Osteocyte (in vitro differentiated cells): Measurements from ENCODE around the gene NFIB. TPM values are rescaled to one million over a fixed set of nuclear protein-coding genes. Genes with fewer than 3 reads are reported as not detected.
A peak's percentile ranks its signal among the peaks of the same experiment; 100 is the strongest.

Experiments
- DNase-seq: peaks from one replicate; pipeline ENCODE4 v3.0.0; 2021; ENCODE audit warnings: mixed read lengths; ENCODE audit not compliant: unreplicated experiment; ENCODE audit errors: extremely low spot score
- H3K27ac Mint-ChIP-seq: one replicate; pipeline ENCODE4 v1.8.0; 2021; ENCODE audit warnings: mild to moderate bottlenecking, mixed read lengths; ENCODE audit not compliant: unreplicated experiment
- H3K27me3 Mint-ChIP-seq: one replicate; pipeline ENCODE4 v1.8.0; 2021; ENCODE audit warnings: mixed read lengths; ENCODE audit not compliant: unreplicated experiment
- H3K36me3 Mint-ChIP-seq: one replicate; pipeline ENCODE4 v1.8.0; 2021; ENCODE audit warnings: mixed read lengths; ENCODE audit not compliant: unreplicated experiment
- H3K4me1 Mint-ChIP-seq: one replicate; pipeline ENCODE4 v1.8.0; 2021; ENCODE audit warnings: mixed read lengths; ENCODE audit not compliant: unreplicated experiment
- H3K4me3 Mint-ChIP-seq: one replicate; pipeline ENCODE4 v1.8.0; 2021; ENCODE audit warnings: mild to moderate bottlenecking, moderate library complexity, mixed read lengths; ENCODE audit not compliant: unreplicated experiment
- H3K9me3 Mint-ChIP-seq: one replicate; pipeline ENCODE4 v1.8.0; 2021; ENCODE audit warnings: mixed read lengths; ENCODE audit not compliant: unreplicated experiment
- CTCF ChIP-seq: fragments of 200-600 bp; sonication (generic); IDR thresholded peaks from 2 replicates; pipeline ENCODE4 v1.5.0; 2021; ENCODE audit warnings: antibody characterized with exemption, mild to moderate bottlenecking, moderate library complexity
- total RNA-seq: library from RNA; stranded (reverse); gene quantifications from 2 replicates; pipeline ENCODE4 v1.2.1, GENCODE V29; 2021

Gene NFIB
- total RNA-seq, 1 donor from 2014 or later: 36.1 TPM

- peak overlapping the region; percentile 78 for H3K27ac Mint-ChIP-seq
- H3K9me3 Mint-ChIP-seq: no peaks in the 10 kb centered on the region
- H3K36me3 Mint-ChIP-seq: peaks cover 2% of the 10 kb centered on the region
- H3K27me3 Mint-ChIP-seq: no peaks in the 10 kb centered on the region
- no peak for DNase-seq
- peaks cover 90% of the 10 kb centered on the region for H3K4me1 Mint-ChIP-seq
- no peak for TF ChIP-seq CTCF
- H3K4me3 Mint-ChIP-seq: no peak overlapping the region
Observed at GRCh38 chr9:14277761-14278160, 36.2 kb downstream of the NFIB start.

- H3K27me3 Mint-ChIP-seq: no peaks in the 10 kb centered on the region
- H3K4me3 Mint-ChIP-seq: no peak overlapping the region
- H3K9me3 Mint-ChIP-seq: no peaks in the 10 kb centered on the region
- H3K27ac Mint-ChIP-seq: peak overlapping the region; percentile 10
- no peak for TF ChIP-seq CTCF
- DNase-seq: no peak
- peaks cover 90% of the 10 kb centered on the region for H3K4me1 Mint-ChIP-seq
- H3K36me3 Mint-ChIP-seq: peaks cover 2% of the 10 kb centered on the region
Observed at GRCh38 chr9:14277244-14277643, 36.7 kb downstream of the NFIB start.

- Mint-ChIP-seq H3K36me3 (peaks cover 2% of the 10 kb centered on the region), H3K27ac (peak overlapping the region; percentile 94), H3K4me1 (peaks cover 91% of the 10 kb centered on the region), H3K4me3 (no peak overlapping the region), H3K27me3 (no peaks in the 10 kb centered on the region), H3K9me3 (no peaks in the 10 kb centered on the region)
- no peak for DNase-seq
- no peak for TF ChIP-seq CTCF
Observed at GRCh38 chr9:14275331-14275730, 38.6 kb downstream of the NFIB start.

- Mint-ChIP-seq H3K27ac (peak overlapping the region; percentile 94), H3K4me1 (peaks cover 80% of the 10 kb centered on the region), H3K36me3 (no peaks in the 10 kb centered on the region), H3K27me3 (no peaks in the 10 kb centered on the region), H3K4me3 (peak overlapping the region; percentile 56), H3K9me3 (no peaks in the 10 kb centered on the region)
- no peak for TF ChIP-seq CTCF
- no peak for DNase-seq
Observed at GRCh38 chr9:14273696-14274121, 40.2 kb downstream of the NFIB start.

GRCh38 chr9:14272927-14273528, 40.9 kb downstream of the NFIB start:
- Mint-ChIP-seq H3K27ac (peak overlapping the region; percentile 94), H3K4me1 (peaks cover 73% of the 10 kb centered on the region), H3K4me3 (peak overlapping the region; percentile 56), H3K36me3 (no peaks in the 10 kb centered on the region), H3K9me3 (no peaks in the 10 kb centered on the region), H3K27me3 (no peaks in the 10 kb centered on the region)
- TF ChIP-seq CTCF: no peak
- DNase-seq: no peak
